Activated CD4-positive, alpha-beta T cell treated with anti-CD3 and anti-CD28 coated beads for 1 hour (primary cell): ENCODE results near the gene ZFHX2.

Source experiments
- DNase-seq: peaks from one replicate; pipeline ENCODE4 v3.0.0-alpha.2; 2020

The ZFHX2 gene

GRCh38 chr14:23572524-23572828, 20.9 kb upstream of the ZFHX2 start:
- no peak for DNase-seq

- DNase-seq = no peak
Observed at GRCh38 chr14:23571701-23572523, 20.3 kb upstream of the ZFHX2 start.

- DNase-seq = no peak
Observed at GRCh38 chr14:23570806-23571483, 19.4 kb upstream of the ZFHX2 start.

- DNase-seq = no peak
Observed at GRCh38 chr14:23569443-23570151, 18.0 kb upstream of the ZFHX2 start.

DNA sequence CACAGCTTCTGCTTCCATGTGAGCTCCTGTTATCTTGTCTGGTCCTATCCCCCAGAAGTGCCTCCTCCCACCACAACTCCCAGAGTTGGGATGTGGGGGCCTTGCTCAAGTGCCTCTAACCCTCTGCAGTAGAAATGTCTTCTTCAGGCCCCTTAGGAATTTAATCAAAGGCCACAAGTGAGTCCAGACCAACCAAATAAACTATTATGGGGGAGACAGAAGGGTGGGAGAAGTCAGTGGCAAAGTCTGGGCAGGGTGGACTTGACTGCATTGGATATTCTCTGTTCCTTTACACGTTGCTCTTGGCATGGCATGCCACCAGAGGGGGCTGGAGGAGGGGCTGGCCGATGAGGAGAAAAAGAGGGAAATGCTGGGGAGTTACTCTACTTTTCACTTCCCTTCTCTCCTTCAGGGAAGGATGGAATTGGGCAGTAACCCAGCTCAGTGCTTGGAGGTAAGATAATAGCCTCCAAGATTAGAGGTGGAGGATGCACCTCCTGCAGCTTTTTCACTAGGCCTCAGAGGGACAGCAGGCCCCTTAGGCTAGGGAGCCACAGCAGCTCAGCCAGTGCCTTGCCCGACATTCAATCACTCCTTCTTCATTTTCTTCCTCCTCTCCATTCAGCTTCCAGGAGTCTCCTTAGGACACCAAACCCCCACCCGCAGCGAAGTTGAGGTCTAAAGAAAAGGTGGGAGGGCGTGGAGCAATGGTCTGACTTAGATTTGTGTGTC, 17.2 kb upstream of the ZFHX2 start:
- no peak for DNase-seq

GRCh38 chr14:23568021-23568599, 16.5 kb upstream of the ZFHX2 start:
- DNase-seq = no peak

- DNase-seq = peak; percentile 71
Observed at GRCh38 chr14:23567186-23568020, 15.8 kb upstream of the ZFHX2 start, which contains the start of gene AP1G2. TSS of gene AP1G2 (minus strand) at chr14:23567791. CDS start at chr14:23567314, 477 bp downstream.

DNA sequence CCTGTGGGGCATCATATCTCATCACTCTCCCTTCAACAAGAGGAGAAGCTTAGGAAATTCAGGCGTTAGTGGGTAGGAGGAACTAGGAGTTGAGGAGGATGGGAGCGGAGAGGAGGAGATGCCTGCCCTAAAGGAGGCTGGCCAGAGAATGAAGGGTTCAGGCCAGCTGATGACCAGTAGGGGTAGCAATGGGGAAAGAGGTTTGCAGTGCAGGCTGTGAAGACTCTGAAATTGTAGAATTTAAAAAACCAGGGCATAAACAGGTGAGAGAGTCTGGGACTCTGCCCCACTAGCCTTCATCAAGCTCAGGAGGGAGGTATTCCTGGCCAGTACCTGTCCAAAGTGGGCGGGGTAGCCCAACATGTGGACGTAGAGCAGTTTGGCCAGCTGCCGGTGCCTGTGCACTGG, 15.2 kb upstream of the ZFHX2 start:
- no peak for DNase-seq

DNA sequence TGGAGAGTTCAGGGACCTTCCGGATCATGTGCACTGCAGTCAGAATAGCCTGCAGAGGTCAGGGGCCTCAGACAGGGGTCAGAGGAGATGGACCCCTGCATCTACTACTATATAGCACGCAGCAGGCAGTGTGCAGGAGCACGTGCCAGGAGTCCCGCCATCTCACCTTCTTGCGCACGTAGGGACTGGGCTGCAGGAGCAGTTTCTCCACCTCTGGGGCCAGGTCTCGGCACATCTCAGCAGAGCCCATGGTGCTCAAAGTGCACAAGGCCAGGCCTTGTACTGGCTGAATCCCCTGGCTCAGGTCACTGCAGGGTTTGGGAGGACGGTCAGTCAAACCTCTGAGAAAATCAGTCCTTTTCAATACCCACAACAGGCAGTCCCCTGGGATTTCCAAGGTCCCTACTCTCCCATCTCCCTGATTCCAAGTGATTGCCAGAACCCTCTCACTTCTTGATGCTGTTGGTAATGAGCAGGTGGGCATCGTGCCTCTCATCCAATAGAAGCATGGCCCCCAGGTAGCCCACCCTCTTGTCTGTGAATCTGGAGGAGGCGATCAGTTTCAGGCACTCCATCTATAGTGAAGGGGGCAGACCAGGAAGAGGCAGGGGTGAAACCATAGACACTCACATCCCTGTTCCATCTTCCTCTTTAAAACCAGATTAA, 14.7 kb upstream of the ZFHX2 start:
- no peak for DNase-seq

DNA sequence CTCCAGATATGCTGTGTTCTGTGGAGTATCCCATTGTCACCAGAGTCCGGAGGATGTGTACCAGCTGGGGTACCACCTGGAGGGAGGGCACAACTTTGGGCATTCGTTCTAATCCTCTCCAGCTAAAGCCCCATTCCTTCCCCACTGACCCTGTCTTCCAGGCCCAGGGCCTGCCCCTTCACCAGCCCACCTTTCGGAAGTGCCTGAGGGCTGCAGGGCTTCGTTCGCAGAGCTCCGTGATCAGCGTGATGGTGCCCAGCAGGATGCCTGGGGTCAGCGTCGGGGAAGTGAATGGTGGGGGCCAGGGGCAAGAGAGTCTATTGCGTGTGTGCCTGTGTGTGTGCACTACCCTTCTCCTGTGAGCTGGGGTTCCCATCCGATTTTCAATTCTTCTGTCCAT, 14.1 kb upstream of the ZFHX2 start:
- DNase-seq = no peak

DNA sequence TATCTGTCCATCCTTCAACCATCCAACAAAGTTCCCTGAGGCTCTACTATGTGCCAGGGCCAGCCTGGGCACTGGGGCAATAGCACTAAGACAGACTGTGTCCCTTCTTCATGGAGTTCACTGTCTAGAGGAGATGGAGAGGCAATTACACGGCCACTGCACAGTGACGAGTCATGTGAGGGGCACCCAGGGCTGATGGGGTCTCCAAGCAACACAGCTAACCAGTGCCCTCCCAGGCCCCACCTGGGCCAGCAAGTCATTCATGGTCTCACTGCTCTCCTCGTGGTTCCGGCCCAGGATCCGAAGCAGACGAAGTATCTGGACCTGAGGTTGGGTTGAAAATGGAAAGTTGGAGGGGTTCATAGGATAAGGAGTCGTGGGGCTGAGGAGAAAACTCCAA, 13.3 kb upstream of the ZFHX2 start:
- no peak for DNase-seq

- no peak for DNase-seq
Observed at GRCh38 chr14:23564181-23564812, 12.7 kb upstream of the ZFHX2 start.

GRCh38 chr14:23563473-23564180, 12.1 kb upstream of the ZFHX2 start:
- no peak for DNase-seq

- DNase-seq = peak; percentile 38
Observed at GRCh38 chr14:23562822-23563472, 11.4 kb upstream of the ZFHX2 start.

GRCh38 chr14:23561873-23562821, 10.6 kb upstream of the ZFHX2 start:
- no peak for DNase-seq

DNA sequence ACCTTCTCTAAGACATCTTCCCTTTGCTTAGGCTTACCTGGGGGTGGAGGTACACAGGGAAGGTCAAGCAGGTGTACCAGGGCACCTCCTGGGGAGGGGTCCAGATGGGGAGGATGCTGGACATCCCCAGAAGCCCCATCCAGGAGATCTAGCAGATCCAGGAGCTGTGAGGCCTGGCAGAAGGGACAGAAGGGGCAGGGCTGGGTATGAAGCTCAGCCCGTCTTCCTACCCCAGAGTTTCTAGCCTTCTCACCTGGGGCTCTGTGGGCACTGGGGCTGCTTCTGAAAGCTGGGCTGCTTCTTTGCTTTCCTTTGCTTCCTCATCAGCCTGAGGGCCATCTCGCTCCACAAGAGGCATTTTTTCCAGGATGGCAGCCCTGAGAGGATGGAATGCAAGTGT, 9.7 kb upstream of the ZFHX2 start:
- DNase-seq = no peak

DNA sequence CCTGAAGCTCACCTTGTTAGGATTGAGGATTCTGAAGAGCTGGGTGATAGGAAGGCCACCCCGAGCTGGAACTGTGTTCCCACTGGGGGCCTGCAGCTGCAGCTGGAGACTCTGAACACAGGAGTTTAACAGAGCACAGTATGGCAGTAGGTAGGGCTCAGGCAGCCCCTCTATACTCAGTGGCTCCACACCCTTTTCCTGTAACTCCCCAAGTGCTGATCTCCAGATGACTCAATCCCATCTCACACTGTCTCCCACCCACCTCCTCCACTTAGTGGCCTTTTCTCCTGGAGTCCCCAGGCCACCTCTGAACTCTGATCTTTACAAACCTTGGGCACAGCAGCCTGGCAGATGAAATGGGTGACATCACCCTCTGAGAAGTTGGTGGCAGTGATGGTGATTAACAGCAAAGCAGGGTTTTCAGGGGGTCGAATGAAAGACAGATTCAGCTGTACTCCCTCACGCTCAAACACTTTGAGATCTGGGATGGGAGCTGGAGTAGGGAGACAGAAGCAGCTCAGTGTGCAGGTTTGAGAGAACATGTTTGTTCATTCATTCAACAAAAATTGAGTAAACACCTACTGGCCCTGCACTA, 8.5 kb upstream of the ZFHX2 start:
- DNase-seq = no peak
